ENCODE data around the gene SRSF11.

Gene SRSF11

GRCh38 chr1:70220517-70221237 lies 503 bp upstream of the SRSF11 start:
- no peak for DNase-seq (ENCODE audit: low read depth in 2 of 2, low spot score in 1 of 2)

DNA sequence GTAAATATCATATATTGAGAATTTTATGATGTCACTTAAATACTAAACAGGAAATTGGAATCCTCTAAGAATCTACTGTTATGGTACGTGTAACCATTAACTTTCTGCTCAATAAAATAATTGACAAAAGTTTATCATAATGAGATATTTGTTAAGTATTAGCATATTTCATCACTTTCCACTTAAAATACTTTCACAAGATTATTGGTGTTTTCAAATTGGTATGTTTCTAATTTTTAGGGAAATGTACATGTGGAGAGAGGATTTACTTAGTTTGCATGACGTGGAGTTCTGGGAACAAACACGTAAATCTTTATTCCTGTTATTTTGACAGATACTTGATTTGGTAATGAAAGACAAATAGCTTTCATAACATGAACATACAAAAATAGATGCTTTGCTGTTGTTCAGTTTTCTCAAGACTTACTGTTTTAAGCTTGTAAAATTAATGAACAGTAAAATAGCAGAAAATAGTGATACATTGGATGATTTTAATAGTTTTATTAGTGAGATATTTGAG lies 1.6 kb downstream of the SRSF11 start:
- no peak for DNase-seq (ENCODE audit: low read depth in 2 of 2, low spot score in 1 of 2)

DNA sequence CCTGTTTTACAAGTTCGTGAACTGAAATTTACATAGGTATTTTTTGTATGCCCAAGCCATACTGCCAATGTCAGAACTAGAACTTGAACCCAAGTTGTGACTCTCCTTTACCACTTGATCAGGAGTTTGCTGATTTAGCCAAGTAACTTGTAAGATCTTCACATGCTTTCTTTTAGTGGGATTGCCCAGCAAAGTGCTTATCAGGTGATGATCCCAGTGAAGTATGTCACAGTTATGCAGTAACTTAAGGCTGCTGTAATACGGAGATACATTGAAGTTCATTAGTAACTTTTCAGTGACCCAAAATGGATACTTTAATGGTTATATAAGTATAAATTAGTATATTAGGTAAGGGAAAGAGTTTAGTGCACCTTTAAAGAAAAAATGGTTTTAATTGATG lies 3.8 kb downstream of the SRSF11 start:
- no peak for DNase-seq (ENCODE audit: low read depth in 2 of 2, low spot score in 1 of 2)

DNA sequence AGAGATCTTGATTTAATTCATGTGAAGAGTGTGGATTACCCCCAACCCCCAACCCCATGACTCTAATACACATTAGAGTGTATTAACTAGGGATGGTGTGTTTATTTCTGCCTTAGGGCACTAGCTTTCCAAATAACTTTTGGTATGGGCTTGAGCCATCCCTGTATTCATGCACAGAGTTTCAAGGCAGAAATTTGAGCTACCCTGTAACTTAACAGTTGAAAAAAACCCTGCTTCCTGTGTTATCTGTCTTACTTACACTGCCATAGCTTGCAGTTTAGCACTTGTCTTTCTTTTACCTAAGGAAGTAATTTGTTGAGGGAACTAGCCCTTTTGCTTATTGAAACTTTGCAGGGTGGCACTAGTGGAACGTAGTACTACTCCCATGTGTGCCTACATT lies 6.3 kb downstream of the SRSF11 start:
- no peak for DNase-seq (ENCODE audit: low read depth in 2 of 2, low spot score in 1 of 2)

DNA sequence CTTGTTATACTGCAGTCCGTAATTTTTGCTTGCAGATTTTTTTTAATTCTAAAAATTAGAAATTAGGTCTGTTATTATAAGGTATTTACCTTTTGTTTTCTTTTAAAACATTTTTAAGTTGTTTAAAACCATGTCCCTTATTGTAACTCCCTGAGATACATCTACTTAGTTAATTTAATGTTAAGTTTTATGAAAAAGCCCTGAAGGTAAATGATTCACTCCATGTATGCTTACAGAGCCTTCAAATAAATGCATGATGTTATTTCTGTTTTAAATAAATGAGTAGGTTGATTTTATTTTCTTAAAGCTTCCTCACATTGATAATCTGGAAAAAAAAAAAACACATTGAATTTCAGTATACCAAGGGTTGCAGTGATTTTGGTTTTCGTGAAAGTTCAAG lies 7.5 kb downstream of the SRSF11 start:
- no peak for DNase-seq (ENCODE audit: low read depth in 2 of 2, low spot score in 1 of 2)

DNA sequence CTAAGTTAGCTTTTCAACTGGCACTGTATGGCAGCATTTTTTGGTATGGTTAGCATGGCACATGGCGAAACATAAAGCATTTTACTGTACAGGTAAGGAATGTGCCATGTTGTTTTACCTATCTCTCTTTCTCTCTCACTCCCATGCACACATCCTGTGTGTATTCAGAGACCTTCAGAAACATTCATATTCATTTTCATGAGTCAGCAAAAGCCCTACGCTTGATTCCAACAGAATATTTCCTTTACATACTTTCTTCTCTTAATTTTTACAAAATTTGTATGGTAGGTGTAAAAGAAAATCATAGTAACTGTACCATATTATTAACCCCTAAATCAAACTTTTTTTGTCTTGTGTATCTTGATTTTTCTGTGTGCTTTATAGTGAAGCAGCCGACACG lies 10.3 kb downstream of the SRSF11 start:
- no peak for DNase-seq (ENCODE audit: low read depth in 2 of 2, low spot score in 1 of 2)

DNA sequence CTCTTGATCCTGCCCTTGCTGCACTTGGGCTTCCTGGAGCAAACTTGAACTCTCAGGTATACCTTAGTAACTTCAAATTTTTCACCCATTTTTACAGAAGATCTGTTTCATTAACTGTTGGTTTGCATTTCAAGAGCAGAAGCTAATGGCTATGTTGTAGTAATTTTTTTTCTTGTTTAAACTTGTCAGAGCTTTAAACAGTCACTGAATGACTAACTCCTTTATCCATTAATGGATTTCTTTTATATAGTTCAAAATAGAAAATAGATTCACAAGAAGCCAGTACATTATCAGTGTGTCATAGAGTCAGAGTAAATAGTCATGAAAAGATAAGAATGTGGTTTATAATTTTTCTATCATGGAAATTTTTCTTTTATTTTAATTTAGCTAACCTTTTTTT lies 13.6 kb downstream of the SRSF11 start:
- no peak for DNase-seq (ENCODE audit: low read depth in 2 of 2, low spot score in 1 of 2)

DNA sequence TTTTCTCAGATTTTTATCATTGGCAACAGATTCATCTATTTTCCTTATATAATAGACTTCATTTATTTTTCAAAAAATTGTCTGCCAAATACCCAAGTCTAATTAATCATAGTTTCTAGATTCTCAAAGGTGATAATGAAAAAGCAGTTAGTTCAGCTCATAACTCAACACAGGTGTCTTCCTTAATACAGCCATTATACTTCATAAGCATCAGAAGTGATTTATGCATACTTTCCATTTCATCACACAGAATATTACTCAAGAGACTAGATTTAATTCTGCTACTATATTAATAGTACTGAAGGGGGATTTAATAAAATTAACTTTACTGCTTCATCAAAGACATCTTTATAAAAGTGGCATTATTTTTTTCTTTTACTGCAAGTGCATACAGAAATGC lies 18.8 kb downstream of the SRSF11 start:
- DNase-seq (ENCODE audit: low read depth in 2 of 2, low spot score in 1 of 2): no peak

GRCh38 chr1:70247122-70247521 lies 25.9 kb downstream of the SRSF11 start:
- no peak for DNase-seq (ENCODE audit: low read depth in 2 of 2, low spot score in 1 of 2)

GRCh38 chr1:70247768-70248167 lies 26.6 kb downstream of the SRSF11 start:
- no peak for DNase-seq (ENCODE audit: low read depth in 2 of 2, low spot score in 1 of 2)

- DNase-seq (ENCODE audit: low read depth in 2 of 2, low spot score in 1 of 2): no peak
Measured at GRCh38 chr1:70248729-70249128, 27.5 kb downstream of the SRSF11 start.

- DNase-seq (ENCODE audit: low read depth in 2 of 2, low spot score in 1 of 2): no peak
Measured at GRCh38 chr1:70256664-70257063, 35.5 kb downstream of the SRSF11 start.

DNA sequence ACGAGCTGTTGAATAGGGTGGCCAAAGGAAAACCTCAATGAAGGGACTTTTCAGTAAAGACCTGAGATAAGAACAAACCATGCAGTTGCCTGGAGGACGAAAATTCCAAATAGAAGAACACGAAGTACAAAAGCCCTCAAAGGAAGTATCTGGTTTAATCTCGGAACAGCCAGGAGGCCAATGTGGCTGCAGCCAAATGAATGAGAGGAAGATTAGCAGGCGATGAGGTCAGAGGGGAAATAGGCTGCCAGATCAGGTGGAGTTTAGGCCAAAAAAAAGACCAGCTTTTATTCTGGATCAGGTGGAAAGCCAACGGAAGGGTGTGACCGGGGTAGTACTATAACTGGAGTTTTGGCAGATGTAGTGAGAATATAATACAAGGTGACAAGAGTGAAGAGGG lies 43.7 kb downstream of the SRSF11 start:
- DNase-seq (ENCODE audit: low read depth in 2 of 2, low spot score in 1 of 2): no peak

DNA sequence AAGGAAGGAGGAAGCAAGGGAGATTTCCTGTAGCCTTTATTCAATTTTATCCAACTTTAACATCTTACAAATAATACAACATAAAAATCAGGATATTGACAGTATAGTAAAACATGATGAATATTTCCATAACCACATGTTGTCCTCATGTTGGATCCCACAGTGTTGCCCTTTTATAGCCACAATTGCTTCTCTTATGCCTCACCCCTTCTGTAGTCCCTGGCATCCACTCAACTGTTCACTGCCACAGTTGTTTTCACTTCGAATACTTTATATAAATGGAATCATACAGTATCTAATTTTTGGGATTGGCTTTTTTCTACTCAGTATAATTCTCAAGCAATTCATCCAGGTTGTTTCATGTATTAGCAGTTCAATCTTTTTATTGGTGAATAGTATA lies 44.8 kb downstream of the SRSF11 start:
- no peak for DNase-seq (ENCODE audit: low read depth in 2 of 2, low spot score in 1 of 2)

GRCh38 chr1:70277875-70278274 lies 56.7 kb downstream of the SRSF11 start:
- DNase-seq (ENCODE audit: low read depth in 2 of 2, low spot score in 1 of 2): no peak

DNA sequence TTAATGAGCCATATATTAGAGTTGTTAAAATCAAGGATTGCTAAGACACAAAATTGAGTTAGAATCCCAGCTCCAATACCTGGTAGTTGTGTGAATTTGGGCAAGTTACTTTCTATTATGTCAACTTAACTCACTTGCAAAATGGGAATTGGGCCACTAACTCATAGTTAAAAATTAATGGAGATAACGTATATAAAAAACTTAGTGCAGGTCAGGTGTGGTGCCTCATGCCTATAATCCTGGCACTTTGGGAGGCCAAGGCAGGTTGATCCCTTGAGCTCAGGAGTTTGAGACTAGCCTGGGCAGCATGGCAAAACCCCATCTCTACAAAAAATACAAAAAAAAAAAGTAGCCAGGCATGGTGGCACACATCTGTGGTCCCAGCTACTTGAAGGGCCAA lies 57.5 kb downstream of the SRSF11 start:
- DNase-seq (ENCODE audit: low read depth in 2 of 2, low spot score in 1 of 2): no peak

GRCh38 chr1:70284366-70284765 lies 63.2 kb downstream of the SRSF11 start:
- DNase-seq (ENCODE audit: low read depth in 2 of 2, low spot score in 1 of 2): no peak

DNA sequence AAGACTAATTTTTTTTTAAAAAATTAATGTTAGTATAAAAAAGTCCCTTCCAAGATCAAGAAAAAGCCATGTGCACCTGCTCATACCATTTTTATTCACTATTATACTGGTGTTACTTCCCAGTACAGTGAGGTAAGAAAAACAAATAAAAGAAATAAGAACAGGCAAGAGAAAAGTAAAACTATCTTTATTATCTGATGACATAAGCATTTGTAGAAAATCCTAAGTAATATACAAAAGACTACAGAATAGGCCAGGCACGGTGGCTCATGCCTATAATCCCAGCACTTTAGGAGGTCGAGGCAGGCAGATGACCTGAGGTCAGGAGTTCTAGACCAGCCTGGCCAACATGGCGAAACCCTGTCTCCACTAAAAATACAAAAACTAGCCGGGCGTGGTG lies 65.3 kb downstream of the SRSF11 start:
- DNase-seq (ENCODE audit: low read depth in 2 of 2, low spot score in 1 of 2): no peak

DNA sequence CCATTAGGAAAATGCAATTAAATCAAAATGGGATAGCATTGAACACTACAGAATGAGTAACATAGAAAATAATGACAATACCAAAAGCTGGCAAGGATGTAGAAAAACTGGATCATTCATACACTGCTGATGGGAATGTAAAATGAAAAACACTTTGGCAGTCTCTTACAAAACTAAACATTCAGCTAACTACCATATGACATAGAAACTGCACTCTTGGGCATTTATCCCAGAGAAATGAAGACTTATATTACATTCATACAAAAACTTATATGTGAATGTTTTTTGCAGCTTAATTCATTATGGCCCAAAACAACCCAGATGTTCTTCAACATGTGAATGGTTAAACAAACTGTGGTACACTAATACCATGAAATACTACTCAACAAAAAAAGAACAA lies 67.0 kb downstream of the SRSF11 start:
- DNase-seq (ENCODE audit: low read depth in 2 of 2, low spot score in 1 of 2): no peak

DNA sequence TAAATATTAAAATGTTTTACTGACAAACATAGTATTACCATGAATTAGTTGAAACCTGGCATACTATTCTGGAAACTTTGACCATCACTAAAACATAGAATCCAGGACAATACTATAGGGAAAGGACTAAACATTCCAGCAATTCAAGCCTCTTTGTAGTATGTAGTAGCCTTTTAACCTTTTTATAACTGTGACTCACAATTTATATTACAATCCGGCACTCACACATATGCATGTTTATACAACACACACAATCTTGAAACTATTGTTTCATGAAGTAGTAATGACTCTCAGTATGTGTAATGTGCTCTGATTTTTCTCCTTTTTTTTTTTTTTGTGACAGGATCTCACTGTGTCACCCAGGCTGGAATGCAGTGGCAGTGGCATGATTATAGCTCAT lies 69.0 kb downstream of the SRSF11 start:
- DNase-seq (ENCODE audit: low read depth in 2 of 2, low spot score in 1 of 2): no peak

DNA sequence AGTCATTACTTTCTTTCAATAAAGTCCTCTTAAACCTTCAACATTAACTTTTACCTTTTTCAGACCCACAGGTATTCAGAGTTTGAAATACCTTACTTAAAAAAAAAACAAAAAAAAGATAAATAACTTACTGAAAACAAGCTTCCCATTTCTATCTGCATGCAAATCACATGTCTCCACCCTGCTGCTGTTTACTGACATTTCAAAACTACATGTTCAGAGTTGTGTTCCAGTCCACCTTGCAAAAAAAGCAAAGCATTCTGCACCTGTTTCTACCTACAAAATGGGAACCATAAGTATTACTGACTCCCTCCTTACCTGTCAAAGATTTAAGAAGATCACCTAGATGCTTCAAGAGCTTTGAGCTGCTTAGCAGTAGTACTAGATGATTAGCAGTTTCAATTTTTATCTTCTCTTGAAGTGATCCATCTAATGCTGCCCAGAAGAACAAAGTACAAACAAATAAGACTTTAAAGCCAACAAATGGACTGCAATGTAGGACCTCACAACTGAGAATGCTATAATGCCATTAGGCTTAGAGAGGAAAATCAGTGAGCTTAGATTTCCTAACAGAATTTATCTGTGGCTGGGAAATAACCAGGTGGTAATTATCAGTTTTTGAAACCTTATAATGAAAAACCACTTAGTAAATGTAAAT lies 72.1 kb downstream of the SRSF11 start:
- DNase-seq (ENCODE audit: low read depth in 2 of 2, low spot score in 1 of 2): no peak

DNA sequence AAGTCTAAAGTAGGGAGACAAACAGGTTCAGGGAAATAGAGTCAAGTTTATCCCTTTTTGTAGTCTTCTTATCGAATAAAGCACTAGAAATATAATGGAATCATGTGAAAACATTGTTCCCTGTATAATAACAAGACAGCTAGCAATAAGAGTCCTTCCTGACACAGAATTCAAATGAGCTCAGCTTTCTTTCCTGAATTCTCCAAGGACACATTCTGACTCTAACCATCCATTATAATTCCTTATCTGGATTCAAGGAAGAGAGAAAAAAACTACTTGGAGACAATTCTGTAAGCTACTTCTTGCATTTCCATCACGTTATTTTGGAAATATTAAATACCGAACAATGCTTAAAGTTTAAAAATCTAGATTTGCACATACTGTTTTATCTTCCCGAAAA lies 74.6 kb downstream of the SRSF11 start:
- no peak for DNase-seq (ENCODE audit: low read depth in 2 of 2, low spot score in 1 of 2)

DNA sequence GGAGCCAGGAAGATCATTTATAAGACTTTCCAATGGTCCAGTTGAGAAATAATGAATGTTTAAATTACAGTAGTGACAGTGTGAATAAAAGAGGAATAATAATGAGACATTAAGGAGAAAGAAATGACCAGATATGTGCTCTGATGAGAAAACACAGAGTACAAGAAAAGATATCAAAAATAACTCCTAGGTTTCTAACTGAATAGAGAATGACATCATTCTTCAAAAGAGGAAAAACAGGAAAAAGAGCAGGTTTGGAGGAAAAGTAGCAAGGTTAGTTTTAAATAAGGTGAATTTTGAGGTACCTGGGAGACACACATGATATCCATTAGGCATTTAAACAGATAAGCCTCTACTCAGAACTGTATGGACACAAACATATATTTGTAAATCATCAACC lies 78.3 kb downstream of the SRSF11 start:
- no peak for DNase-seq (ENCODE audit: low read depth in 2 of 2, low spot score in 1 of 2)

Measured in stimulated activated CD8-positive, alpha-beta memory T cell treated with anti-CD3 and anti-CD28 coated beads, Interleukin-4, amount 100 ng/mL, for 1 hour (primary cell).